ACC112 (cell line): ENCODE measurements around the gene PRX.
"Not testable (repeated sequence)": the region's sequence is repeated elsewhere in the genome, so short reads cannot be mapped to it uniquely, and the experiment has no call there.

Experiments
- H2AFZ ChIP-seq: fragments of 200-600 bp; sonication (generic); one replicate; pipeline ENCODE4 v1.6.0; 2017; ENCODE audit warnings: antibody characterized with exemption, low read length; ENCODE audit not compliant: unreplicated experiment
- H3K27ac ChIP-seq: fragments of 200-600 bp; sonication (generic); 2 replicates; pipeline ENCODE4 v1.5.1; 2014; ENCODE audit warnings: low read depth, mild to moderate bottlenecking, antibody characterized with exemption, low read length, moderate library complexity
- H3K27me3 ChIP-seq: fragments of 200-600 bp; sonication (generic); 2 replicates; pipeline ENCODE4 v1.6.1; 2014; ENCODE audit warnings: mild to moderate bottlenecking, antibody characterized with exemption, low read length, moderate library complexity, mixed read lengths; ENCODE audit not compliant: insufficient read depth
- H3K36me3 ChIP-seq: fragments of 200-600 bp; sonication (generic); 2 replicates; pipeline ENCODE4 v1.6.1; 2016; ENCODE audit warnings: mild to moderate bottlenecking, antibody characterized with exemption, low read length, moderate library complexity, mixed read lengths; ENCODE audit not compliant: insufficient read depth
- H3K4me1 ChIP-seq: fragments of 200-600 bp; sonication (generic); one replicate; pipeline ENCODE4 v1.6.1; 2016; ENCODE audit warnings: low read length, mixed read lengths; ENCODE audit not compliant: insufficient read depth, unreplicated experiment, control insufficient read depth
- H3K4me3 ChIP-seq: fragments of 200-600 bp; sonication (generic); 2 replicates; pipeline ENCODE4 v1.5.1; 2014; ENCODE audit warnings: mild to moderate bottlenecking, low read depth, low read length
- H3K79me2 ChIP-seq: fragments of 200-600 bp; sonication (generic); one replicate; pipeline ENCODE4 v1.6.0; 2016; ENCODE audit warnings: low read length; ENCODE audit not compliant: control insufficient read depth, unreplicated experiment, insufficient read depth

Gene PRX

GRCh38 chr19:40413291-40413845, at the start of gene PRX:
Gene PRX, minus strand, starts transcription at chr19:40413378. Its CDS starts 5,446 bp downstream, at chr19:40407932.
- Histone ChIP-seq H3K4me3 (no peak within 1 kb of the TSS), H3K27me3 (no peaks in the 10 kb centered on the region), H3K36me3 (no peaks in the 10 kb centered on the region), H3K4me1 (no peaks in the 10 kb centered on the region), H2AFZ (no peak within 1 kb of the TSS), H3K79me2 (no peaks in the 10 kb centered on the region), H3K27ac (no peak within 1 kb of the TSS)

GRCh38 chr19:40461669-40462221, 48.6 kb upstream of the PRX start:
- Histone ChIP-seq H3K79me2 (peaks cover 9% of the 10 kb centered on the region), H2AFZ (no peak overlapping the region), H3K4me1 (peaks cover 13% of the 10 kb centered on the region), H3K36me3 (no peaks in the 10 kb centered on the region), H3K27ac (no peak overlapping the region), H3K4me3 (no peak overlapping the region), H3K27me3 (peaks cover 4% of the 10 kb centered on the region; the same call in 1 of the 2 replicates)

- Histone ChIP-seq H3K79me2 (peaks cover 9% of the 10 kb centered on the region), H3K4me1 (peaks cover 7% of the 10 kb centered on the region), H3K27ac (no peak overlapping the region), H3K27me3 (no peaks in the 10 kb centered on the region), H3K36me3 (no peaks in the 10 kb centered on the region), H3K4me3 (no peak overlapping the region), H2AFZ (no peak overlapping the region)
These were observed 47.0 kb upstream of the PRX start for GRCh38 chr19:40460185-40460584.

- Histone ChIP-seq H3K4me1 (no peaks in the 10 kb centered on the region), H2AFZ (no peak overlapping the region), H3K27ac (no peak overlapping the region), H3K27me3 (no peaks in the 10 kb centered on the region), H3K79me2 (peaks cover 3% of the 10 kb centered on the region), H3K36me3 (no peaks in the 10 kb centered on the region), H3K4me3 (no peak overlapping the region)
These were observed 45.4 kb upstream of the PRX start for GRCh38 chr19:40458597-40458974.

- no peak overlapping the region for H2AFZ ChIP-seq
- H3K36me3 ChIP-seq = no peaks in the 10 kb centered on the region
- H3K27me3 ChIP-seq = no peaks in the 10 kb centered on the region
- no peaks in the 10 kb centered on the region for H3K4me1 ChIP-seq
- H3K27ac ChIP-seq = no peak overlapping the region
- H3K4me3 ChIP-seq = no peak overlapping the region
- H3K79me2 ChIP-seq = peaks cover 2% of the 10 kb centered on the region
These were observed 44.9 kb upstream of the PRX start for GRCh38 chr19:40457953-40458596.

- H3K27ac ChIP-seq = no peak overlapping the region
- H3K27me3 ChIP-seq = no peaks in the 10 kb centered on the region
- H3K36me3 ChIP-seq = no peaks in the 10 kb centered on the region
- H3K4me1 ChIP-seq = no peaks in the 10 kb centered on the region
- H2AFZ ChIP-seq = no peak overlapping the region
- H3K79me2 ChIP-seq = no peaks in the 10 kb centered on the region
- no peak overlapping the region for H3K4me3 ChIP-seq
These were observed 43.9 kb upstream of the PRX start for GRCh38 chr19:40457048-40457447.

GRCh38 chr19:40453943-40454342, 40.8 kb upstream of the PRX start:
- not testable (repeated sequence) for H3K4me1 ChIP-seq, H2AFZ ChIP-seq, H3K36me3 ChIP-seq, H3K27ac ChIP-seq, H3K4me3 ChIP-seq, H3K27me3 ChIP-seq, H3K79me2 ChIP-seq

GRCh38 chr19:40453151-40453735, 40.1 kb upstream of the PRX start:
- no peak overlapping the region for H2AFZ ChIP-seq
- H3K79me2 ChIP-seq = no peaks in the 10 kb centered on the region
- H3K4me3 ChIP-seq = no peak overlapping the region
- no peaks in the 10 kb centered on the region for H3K4me1 ChIP-seq
- no peak overlapping the region for H3K27ac ChIP-seq
- no peaks in the 10 kb centered on the region for H3K36me3 ChIP-seq
- H3K27me3 ChIP-seq = no peaks in the 10 kb centered on the region

- Histone ChIP-seq H3K79me2 (no peaks in the 10 kb centered on the region), H3K27me3 (no peaks in the 10 kb centered on the region), H3K4me3 (no peak overlapping the region), H3K36me3 (no peaks in the 10 kb centered on the region), H3K27ac (no peak overlapping the region), H2AFZ (no peak overlapping the region), H3K4me1 (no peaks in the 10 kb centered on the region)
These were observed 38.8 kb upstream of the PRX start for GRCh38 chr19:40452016-40452415.

GRCh38 chr19:40450664-40451063, 37.5 kb upstream of the PRX start:
- Histone ChIP-seq H2AFZ (no peak overlapping the region), H3K27ac (no peak overlapping the region), H3K27me3 (no peaks in the 10 kb centered on the region), H3K79me2 (no peaks in the 10 kb centered on the region), H3K4me3 (no peak overlapping the region), H3K4me1 (peaks cover 6% of the 10 kb centered on the region), H3K36me3 (no peaks in the 10 kb centered on the region)

GRCh38 chr19:40449506-40449905, 36.3 kb upstream of the PRX start:
- no peaks in the 10 kb centered on the region for H3K79me2 ChIP-seq
- H3K27ac ChIP-seq = no peak overlapping the region
- H3K36me3 ChIP-seq = no peaks in the 10 kb centered on the region
- H3K4me3 ChIP-seq = no peak overlapping the region
- no peak overlapping the region for H2AFZ ChIP-seq
- H3K27me3 ChIP-seq = no peaks in the 10 kb centered on the region
- peaks cover 10% of the 10 kb centered on the region for H3K4me1 ChIP-seq
